Measurements from ENCODE around the gene FN1. TPM values are rescaled to one million over a fixed set of nuclear protein-coding genes. Genes with fewer than 3 reads are reported as not detected.

FN1 gene
- total and polyA plus RNA-seq, 2 donors (not counting 3 experiments of a cell fraction or from before 2014, with no cell fraction given): 3,221 to 3,740 TPM

GRCh38 chr2:215332872-215333595 lies 102.8 kb downstream of the FN1 start:
- Histone ChIP-seq H3K27me3 (ENCODE audit: control insufficient read depth in 2 of 2, insufficient read depth in 2 of 2, low read length in 2 of 2) (no peaks in the 10 kb centered on the region), H3K4me2 (ENCODE audit: insufficient read depth, low read length) (no peak overlapping the region), H2AFZ (ENCODE audit: low read depth, low read length) (no peak overlapping the region), H3K4me3 (replicated peaks in 1 of 3; ENCODE audit: insufficient read depth in 1 of 3, low read depth in 1 of 3, low read length in 3 of 3) (no peak overlapping the region), H3K9me3 (replicated peaks; ENCODE audit: control insufficient read depth, insufficient read depth, low read length) (no peaks in the 10 kb centered on the region), H3K36me3 (ENCODE audit: control insufficient read depth in 2 of 2, extremely low read depth in 1 of 2, insufficient read depth in 2 of 2, low read length in 2 of 2) (peaks cover 0 to 13% of the 10 kb centered on the region in 2 experiments), H3K9me1 (replicated peaks; ENCODE audit: control insufficient read depth, extremely low read depth, insufficient read depth, low read length) (no peaks in the 10 kb centered on the region), H4K20me1 (replicated peaks; ENCODE audit: control insufficient read depth, extremely low read depth, insufficient read depth, low read length) (no peaks in the 10 kb centered on the region), H3K9ac (replicated peaks; ENCODE audit: extremely low read depth, insufficient read depth, low read length) (no peak overlapping the region), H3K27ac (ENCODE audit: insufficient read depth, low read depth, low read length) (no peak overlapping the region), H3K4me1 (ENCODE audit: control insufficient read depth, extremely low read depth, insufficient read depth, low read length) (no peaks in the 10 kb centered on the region), H3K79me2 (ENCODE audit: control insufficient read depth, insufficient read depth, low read length) (no peaks in the 10 kb centered on the region)
- POLR2A ChIA-PET: no interaction called here
- CTCF ChIA-PET: no interaction called here
- BruUV-seq (replicated peaks): no TSS peak
- TF ChIP-seq POLR2AphosphoS5 (IDR thresholded peaks at IDR 0.05; ENCODE audit: insufficient read depth, low read depth, low read length) (no peak), JUN (IDR thresholded peaks at IDR 0.05; ENCODE audit: borderline replicate concordance, insufficient read depth, insufficient read length, low read depth) (no peak), CTCF (IDR thresholded peaks at IDR 0.05; ENCODE audit: extremely low read depth in 1 of 2, insufficient read depth in 1 of 2, low read depth in 1 of 2, low read length in 2 of 2) (no peak), EZH2 (IDR thresholded peaks at IDR 0.05; ENCODE audit: borderline replicate concordance, low read depth, low read length, severe bottlenecking) (no peak), MAX (IDR thresholded peaks at IDR 0.05; ENCODE audit: insufficient read depth, insufficient read length) (no peak), POLR2A (IDR thresholded peaks at IDR 0.05; ENCODE audit: low read depth, low read length) (no peak), GATA2 (IDR thresholded peaks at IDR 0.05; ENCODE audit: insufficient read depth, insufficient read length, low read depth, low read length) (no peak), MYC (IDR thresholded peaks at IDR 0.05; ENCODE audit: low read depth, low read length) (no peak), FOS (IDR thresholded peaks at IDR 0.05; ENCODE audit: borderline replicate concordance, insufficient read depth, low read length) (no peak)
- intact Hi-C loops (cut with micrococcal nuclease): no loop called here
- FAIRE-seq: no peak
- no peak for DNase-seq (ENCODE audit: low read depth, low spot score)
- dilution Hi-C loops (cut with MboI; ENCODE audit: extremely low pct_ligation_motif_present, low sequenced_read_pairs): no loop called here

All from endothelial cell of umbilical vein (primary cell).